ENCODE data around the gene TMTC2. TPM values are rescaled to one million over a fixed set of nuclear protein-coding genes. Genes with fewer than 3 reads are reported as not detected.

Gene TMTC2
- 1 to 10 TPM in 4 of 6 experiments, under 1 TPM in 2; 0.75 to 3.2 (median 1.1) TPM for total RNA-seq (2021; fragmentation: NEBNext Ultra II Directional; extraction: Animal tissue kit (Norgen Biotek cat#: 25700))
- long read RNA-seq: 0 reads

DNA sequence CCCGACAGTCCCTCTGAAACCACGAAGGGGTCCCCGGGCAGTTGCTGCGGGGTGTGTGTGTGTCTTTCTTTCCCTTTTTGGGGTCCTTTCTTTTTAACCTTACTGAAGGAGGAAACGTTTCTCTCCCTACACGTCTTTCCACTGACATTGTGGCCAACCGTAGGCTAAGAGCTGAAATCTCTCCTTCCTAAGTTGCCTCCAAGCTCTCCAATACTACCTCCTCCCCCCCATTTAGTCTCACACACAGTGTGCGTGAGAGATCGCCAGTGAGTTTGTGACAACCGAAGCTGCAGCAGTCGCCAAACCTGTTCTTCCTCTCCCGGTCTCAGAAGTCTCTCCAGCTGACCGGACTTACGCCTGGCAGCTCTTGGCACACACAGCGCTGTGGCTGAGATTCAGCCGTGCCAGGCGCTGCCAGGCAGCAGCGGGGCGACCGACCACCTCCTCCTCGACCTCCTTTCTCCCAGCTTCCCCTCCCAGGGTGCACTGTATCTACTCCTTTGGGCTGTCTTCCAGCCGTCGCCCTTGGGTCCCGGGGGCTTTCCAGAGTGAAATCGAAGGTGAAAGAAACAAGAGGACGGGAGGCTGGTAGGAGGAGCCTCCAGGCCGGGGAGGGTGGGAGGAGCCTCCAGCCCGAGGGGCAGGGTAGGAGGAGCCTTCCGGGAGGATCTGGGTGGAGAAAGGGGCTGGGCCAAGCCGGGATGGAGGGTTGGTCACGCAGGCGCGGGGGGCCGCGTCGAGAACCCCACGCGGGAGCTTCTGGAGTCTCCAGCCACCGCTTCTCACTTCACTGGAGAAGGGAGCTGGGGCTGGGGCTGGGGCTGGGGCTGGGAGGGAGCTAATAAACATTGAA, at the start of gene TMTC2:
Gene TMTC2, plus strand, starts transcription at position 739 of the 853 bp plus-strand sequence.
- no peaks in the 10 kb centered on the region for H3K36me3 Mint-ChIP-seq (ENCODE audit: low read depth)
- TF ChIP-seq, protein P1, sequence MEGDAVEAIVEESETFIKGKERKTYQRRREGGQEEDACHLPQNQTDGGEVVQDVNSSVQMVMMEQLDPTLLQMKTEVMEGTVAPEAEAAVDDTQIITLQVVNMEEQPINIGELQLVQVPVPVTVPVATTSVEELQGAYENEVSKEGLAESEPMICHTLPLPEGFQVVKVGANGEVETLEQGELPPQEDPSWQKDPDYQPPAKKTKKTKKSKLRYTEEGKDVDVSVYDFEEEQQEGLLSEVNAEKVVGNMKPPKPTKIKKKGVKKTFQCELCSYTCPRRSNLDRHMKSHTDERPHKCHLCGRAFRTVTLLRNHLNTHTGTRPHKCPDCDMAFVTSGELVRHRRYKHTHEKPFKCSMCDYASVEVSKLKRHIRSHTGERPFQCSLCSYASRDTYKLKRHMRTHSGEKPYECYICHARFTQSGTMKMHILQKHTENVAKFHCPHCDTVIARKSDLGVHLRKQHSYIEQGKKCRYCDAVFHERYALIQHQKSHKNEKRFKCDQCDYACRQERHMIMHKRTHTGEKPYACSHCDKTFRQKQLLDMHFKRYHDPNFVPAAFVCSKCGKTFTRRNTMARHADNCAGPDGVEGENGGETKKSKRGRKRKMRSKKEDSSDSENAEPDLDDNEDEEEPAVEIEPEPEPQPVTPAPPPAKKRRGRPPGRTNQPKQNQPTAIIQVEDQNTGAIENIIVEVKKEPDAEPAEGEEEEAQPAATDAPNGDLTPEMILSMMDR (IDR thresholded peaks at IDR 0.05): no peak
- H3K4me1 Mint-ChIP-seq (ENCODE audit: low read depth): peaks cover 13% of the 10 kb centered on the region
- peaks cover 6% of the 10 kb centered on the region; the same call in 1 of the 2 replicates for H3K27me3 Mint-ChIP-seq (ENCODE audit: insufficient read depth)
- peak within 1 kb of the TSS; percentile 93 for H3K4me3 Mint-ChIP-seq
- DNase-seq: peak; percentile 80
- no peaks in the 10 kb centered on the region for H3K9me3 Mint-ChIP-seq
- H3K27ac Mint-ChIP-seq: peak within 1 kb of the TSS; percentile 26

DNA sequence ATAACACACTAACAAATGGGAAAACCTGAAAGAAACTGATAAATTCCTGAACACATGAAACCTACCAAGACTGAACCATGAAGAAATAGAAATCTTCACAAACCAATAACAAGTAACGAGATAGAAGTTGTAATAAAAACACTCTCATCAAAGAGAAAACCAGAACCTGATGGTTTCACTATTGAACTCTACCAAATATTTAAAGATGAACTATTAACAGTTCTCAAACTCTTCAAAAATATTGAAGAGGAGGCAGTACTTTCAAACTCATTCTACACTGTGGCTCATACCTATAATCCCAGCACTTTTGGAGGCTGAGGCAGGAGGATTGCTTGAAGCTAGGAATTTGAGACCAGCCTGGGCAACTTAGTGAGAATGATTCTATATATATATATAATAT, 48.4 kb upstream of the TMTC2 start:
- Mint-ChIP-seq H3K9me3 (no peaks in the 10 kb centered on the region; the same call in none of the 2 replicates), H3K27ac (no peak overlapping the region)
- TF ChIP-seq, protein P1 (IDR thresholded peaks at IDR 0.05): no peak

DNA sequence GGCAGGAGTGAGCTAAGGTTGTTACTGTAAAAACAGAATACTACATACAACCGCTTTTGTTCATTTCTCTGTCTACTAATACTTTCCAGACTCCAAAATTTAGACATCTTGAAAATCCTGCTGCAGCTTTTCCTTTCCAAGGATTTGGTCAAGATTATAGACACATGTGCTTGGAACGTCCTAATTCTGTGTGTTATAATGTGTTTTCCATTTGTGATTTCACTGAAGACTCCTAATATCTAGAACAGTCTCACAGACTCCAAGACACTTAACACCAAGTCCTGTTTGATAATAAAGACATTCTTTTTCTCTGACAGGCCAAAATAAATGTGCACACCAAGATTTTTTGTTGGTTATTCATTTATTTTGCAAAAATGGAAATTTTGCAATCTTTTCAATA, 41.8 kb upstream of the TMTC2 start:
- Mint-ChIP-seq H3K36me3 (ENCODE audit: low read depth) (no peaks in the 10 kb centered on the region), H3K9me3 (peaks cover 11% of the 10 kb centered on the region; the same call in 1 of the 2 replicates), H3K27me3 (ENCODE audit: insufficient read depth) (no peaks in the 10 kb centered on the region), H3K4me1 (ENCODE audit: low read depth) (no peaks in the 10 kb centered on the region), H3K27ac (no peak overlapping the region), H3K4me3 (no peak overlapping the region)
- TF ChIP-seq, protein P1 (IDR thresholded peaks at IDR 0.05): no peak
- DNase-seq: no peak

More for the DNA sequence above, 48.4 kb upstream of the TMTC2 start:
- DNase-seq: no peak
- H3K4me3 Mint-ChIP-seq: no peak overlapping the region
- peaks cover 2% of the 10 kb centered on the region; the same call in 1 of the 2 replicates for H3K27me3 Mint-ChIP-seq (ENCODE audit: insufficient read depth)
- no peaks in the 10 kb centered on the region for H3K4me1 Mint-ChIP-seq (ENCODE audit: low read depth)
- no peaks in the 10 kb centered on the region for H3K36me3 Mint-ChIP-seq (ENCODE audit: low read depth)

GRCh38 chr12:82645414-82645813, 41.3 kb upstream of the TMTC2 start:
- Mint-ChIP-seq H3K4me1 (ENCODE audit: low read depth) (no peaks in the 10 kb centered on the region), H3K9me3 (peaks cover 11% of the 10 kb centered on the region; the same call in 1 of the 2 replicates)
- TF ChIP-seq, protein P1 (IDR thresholded peaks at IDR 0.05): no peak

DNA sequence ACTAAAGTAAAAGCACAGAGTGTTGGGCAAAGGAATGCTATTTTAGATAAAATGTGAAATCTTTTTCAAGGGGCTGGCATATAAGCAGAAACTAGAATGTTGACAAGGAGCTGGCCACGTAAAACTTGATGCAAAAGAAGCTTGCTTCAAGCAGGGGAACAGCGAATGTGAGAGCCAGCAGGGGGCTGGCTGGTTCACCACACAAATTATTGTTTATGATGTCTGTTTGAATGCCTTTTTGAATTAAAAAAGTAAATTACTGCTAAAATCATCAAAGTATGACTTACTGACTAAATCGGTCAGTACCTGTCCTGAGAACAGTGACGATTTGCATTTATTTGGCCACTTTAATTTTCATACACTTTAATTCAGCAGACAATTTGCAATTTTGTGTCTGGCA, 38.9 kb upstream of the TMTC2 start:
- no peak overlapping the region for H3K27ac Mint-ChIP-seq
- H3K9me3 Mint-ChIP-seq: peaks cover 11% of the 10 kb centered on the region; the same call in 1 of the 2 replicates

More at GRCh38 chr12:82645414-82645813, 41.3 kb upstream of the TMTC2 start:
- Mint-ChIP-seq H3K36me3 (ENCODE audit: low read depth) (no peaks in the 10 kb centered on the region), H3K27ac (no peak overlapping the region), H3K4me3 (no peak overlapping the region), H3K27me3 (ENCODE audit: insufficient read depth) (no peaks in the 10 kb centered on the region)
- no peak for DNase-seq

More for the DNA sequence above, 38.9 kb upstream of the TMTC2 start:
- no peaks in the 10 kb centered on the region for H3K27me3 Mint-ChIP-seq (ENCODE audit: insufficient read depth)
- H3K4me3 Mint-ChIP-seq: no peak overlapping the region
- DNase-seq: no peak
- TF ChIP-seq, protein P1 (IDR thresholded peaks at IDR 0.05): no peak
- no peaks in the 10 kb centered on the region for H3K4me1 Mint-ChIP-seq (ENCODE audit: low read depth)
- no peaks in the 10 kb centered on the region for H3K36me3 Mint-ChIP-seq (ENCODE audit: low read depth)
